H1 (cell line): Measurements from ENCODE around the gene ARHGEF28. TPM values are rescaled to one million over a fixed set of nuclear protein-coding genes. Genes with fewer than 3 reads are reported as not detected.

Source experiments
- CTCF ChIA-PET: fragments of 300-600 bp; sonication (Branson Sonifier 250); formaldehyde crosslinking; loops from one replicate; lab custom pipeline; 2021; ENCODE audit not compliant: partially characterized antibody; lab: Charles Lee
- POLR2A ChIA-PET: fragments of 300-600 bp; sonication (Branson Sonifier 250); formaldehyde crosslinking; loops from one replicate; lab custom pipeline; 2021; ENCODE audit warnings: inconsistent platforms; ENCODE audit not compliant: partially characterized antibody; lab: Charles Lee
- DNase-seq, 2 experiments: peaks; one replicate each; pipeline versions ENCODE4 v3.0.0 to v3.0.0-alpha.2; 2010 to 2022; ENCODE audit warnings: low spot score in 2 of 2, low read depth in 1 of 2, mixed read lengths in 1 of 2
- FAIRE-seq: peaks from 2 replicates; lab custom pipeline; 2011; peaks lifted over from hg19 to GRCh38; lab: Jason Lieb, UNC
- H2AFZ ChIP-seq: 2 replicates; pipeline ENCODE4 v1.8.1; 2012; ENCODE audit warnings: low read length, inconsistent platforms
- H2AK5ac ChIP-seq: 2 replicates; pipeline ENCODE4 v1.6.1; 2013; ENCODE audit warnings: low read depth, low read length
- H2BK120ac ChIP-seq: replicated peaks from 2 replicates; pipeline ENCODE3; 2013; ENCODE audit warnings: low read depth, low read length, inconsistent platforms
- H2BK12ac ChIP-seq: 2 replicates; pipeline ENCODE4 v1.6.1; 2013; ENCODE audit warnings: low read depth, low read length
- H2BK15ac ChIP-seq: 2 replicates; pipeline ENCODE4 v1.6.1; 2013; ENCODE audit warnings: low read length
- H2BK20ac ChIP-seq: 2 replicates; pipeline ENCODE4 v1.6.1; 2013; ENCODE audit warnings: low read length
- H2BK5ac ChIP-seq: 2 replicates; pipeline ENCODE4 v1.6.1; 2013; ENCODE audit warnings: low read depth, low read length
- H3K14ac ChIP-seq: 2 replicates; pipeline ENCODE4 v1.6.1; 2013; ENCODE audit warnings: inconsistent platforms; ENCODE audit not compliant: insufficient read length
- H3K18ac ChIP-seq: 2 replicates; pipeline ENCODE4 v1.6.1; 2013; ENCODE audit warnings: low read length; ENCODE audit errors: extremely low read depth
- H3K23ac ChIP-seq: 2 replicates; pipeline ENCODE4 v1.6.1; 2013; ENCODE audit warnings: inconsistent platforms; ENCODE audit not compliant: insufficient read length
- H3K23me2 ChIP-seq: 2 replicates; pipeline ENCODE4 v1.6.1; 2013; ENCODE audit warnings: low read depth, low read length
- H3K27ac ChIP-seq: 2 replicates; pipeline ENCODE4 v1.6.1; 2011; ENCODE audit warnings: low read depth, low read length, inconsistent platforms
- H3K27me3 ChIP-seq, 4 experiments: replicated peaks in 1 of 4; 1 replicate in 1 of 4; 2 replicates in 3 of 4; pipeline versions ENCODE4 v1.6.1 to v1.8.1; 2011 to 2013; ENCODE audit warnings: low read length in 3 of 4, mild to moderate bottlenecking in 3 of 4, inconsistent platforms in 2 of 4, mixed read lengths in 2 of 4, moderate library complexity in 1 of 4; ENCODE audit not compliant: control insufficient read depth in 3 of 4, insufficient read depth in 3 of 4; ENCODE audit errors: extremely low read depth in 1 of 4
- H3K36me3 ChIP-seq, 4 experiments: 2 replicates each; pipeline versions ENCODE4 v1.6.1 to v1.8.1; 2011 to 2013; ENCODE audit warnings: mild to moderate bottlenecking in 4 of 4, low read length in 3 of 4, moderate library complexity in 2 of 4, control low read depth in 1 of 4, inconsistent platforms in 1 of 4; ENCODE audit not compliant: insufficient read depth in 4 of 4, control insufficient read depth in 2 of 4
- H3K4ac ChIP-seq: replicated peaks from 2 replicates; pipeline ENCODE3; 2013; ENCODE audit warnings: low read length, low read depth, mixed read lengths, inconsistent platforms; ENCODE audit not compliant: insufficient read length
- H3K4me1 ChIP-seq, 4 experiments: replicated peaks in 1 of 4; 1 replicate in 1 of 4; 2 replicates in 3 of 4; pipeline versions ENCODE4 v1.6.1 to v1.8.1; 2011 to 2013; ENCODE audit warnings: low read length in 3 of 4, inconsistent platforms in 2 of 4, mixed read lengths in 1 of 4; ENCODE audit not compliant: insufficient read depth in 4 of 4, control insufficient read depth in 3 of 4
- H3K4me2 ChIP-seq, 2 experiments: 2 replicates each; pipeline versions ENCODE4 v1.6.1 to v1.8.1; 2011 to 2013; ENCODE audit warnings: low read depth in 2 of 2, low read length in 2 of 2, control low read depth in 1 of 2, inconsistent platforms in 1 of 2, mild to moderate bottlenecking in 1 of 2; ENCODE audit not compliant: insufficient read depth in 1 of 2
- H3K4me3 ChIP-seq, 4 experiments: fragments of 200-600, 300-600 bp in 1 of 4; sonication (generic), shearing (Covaris generic), sonication (Bioruptor Twin) in 1 of 4; 2 replicates each; pipeline versions ENCODE4 v1.5.1 to v1.8.1; 2011 to 2016; ENCODE audit warnings: low read length in 4 of 4, low read depth in 3 of 4, control low read depth in 2 of 4, inconsistent platforms in 2 of 4, mild to moderate bottlenecking in 2 of 4, mixed read lengths in 1 of 4, moderate library complexity in 1 of 4; ENCODE audit not compliant: insufficient read depth in 2 of 4; ENCODE audit errors: extremely low read depth in 1 of 4
- H3K56ac ChIP-seq: replicated peaks from 2 replicates; pipeline ENCODE3; 2013; ENCODE audit warnings: low read depth, mild to moderate bottlenecking, mixed read lengths, low read length, inconsistent platforms; ENCODE audit not compliant: insufficient read length
- H3K79me1 ChIP-seq: 2 replicates; pipeline ENCODE4 v1.6.1; 2013; ENCODE audit warnings: low read depth, low read length, control low read depth
- H3K79me2 ChIP-seq, 2 experiments: 2 replicates each; pipeline versions ENCODE4 v1.6.1 to v1.8.1; 2012 to 2013; ENCODE audit warnings: low read length in 2 of 2, mild to moderate bottlenecking in 2 of 2, inconsistent platforms in 1 of 2; ENCODE audit not compliant: insufficient read depth in 2 of 2, control insufficient read depth in 1 of 2
- H3K9ac ChIP-seq, 4 experiments: replicated peaks in 1 of 4; 1 replicate in 1 of 4; 2 replicates in 3 of 4; pipeline versions ENCODE4 v1.6.1 to v1.8.1; 2011 to 2013; ENCODE audit warnings: low read depth in 3 of 4, low read length in 3 of 4, control low read depth in 2 of 4, mild to moderate bottlenecking in 2 of 4, moderate library complexity in 2 of 4, inconsistent platforms in 1 of 4; ENCODE audit errors: extremely low read depth in 1 of 4
- H3K9me3 ChIP-seq, 2 experiments: 2 replicates each; pipeline versions ENCODE4 v1.6.1 to v1.8.1; 2012 to 2013; ENCODE audit warnings: mild to moderate bottlenecking in 2 of 2, moderate library complexity in 2 of 2, control low read depth in 1 of 2, inconsistent platforms in 1 of 2, low read depth in 1 of 2, low read length in 1 of 2, mixed read lengths in 1 of 2; ENCODE audit not compliant: insufficient read depth in 2 of 2
- H4K20me1 ChIP-seq, 2 experiments: replicated peaks in 1 of 2; 2 replicates each; pipeline versions ENCODE3 to v1.8.1; 2011 to 2013; ENCODE audit warnings: inconsistent platforms in 2 of 2, low read length in 2 of 2, mild to moderate bottlenecking in 1 of 2; ENCODE audit not compliant: insufficient read depth in 2 of 2, control insufficient read depth in 1 of 2
- H4K5ac ChIP-seq: 2 replicates; pipeline ENCODE4 v1.6.1; 2013; ENCODE audit warnings: low read length, low read depth, mixed read lengths, inconsistent platforms; ENCODE audit not compliant: insufficient read length
- H4K8ac ChIP-seq: 2 replicates; pipeline ENCODE4 v1.8.0; 2013; ENCODE audit warnings: mild to moderate bottlenecking, moderate library complexity, low read length, inconsistent platforms; ENCODE audit not compliant: insufficient read depth; ENCODE audit errors: extremely low read depth
- H4K91ac ChIP-seq: replicated peaks from 2 replicates; pipeline ENCODE3; 2013; ENCODE audit warnings: low read length, mixed read lengths, inconsistent platforms; ENCODE audit not compliant: insufficient read length
- KDM1A ChIP-seq: fragments of 200-600, 300-600 bp; sonication (generic); IDR thresholded peaks from 2 replicates; pipeline ENCODE4 v1.7.1; 2016; ENCODE audit warnings: mild to moderate bottlenecking, low read length, borderline replicate concordance
- RXRA ChIP-seq: IDR thresholded peaks from 2 replicates; pipeline ENCODE4 v1.6.1; 2011; ENCODE audit warnings: low read depth, mild to moderate bottlenecking, low read length, moderate library complexity; ENCODE audit not compliant: insufficient read depth
- SAP30 ChIP-seq: fragments of 300-600 bp; sonication (generic); IDR thresholded peaks from 2 replicates; pipeline ENCODE4 v1.7.1; 2012; ENCODE audit warnings: low read length, moderate library complexity, mild to moderate bottlenecking, inconsistent platforms; ENCODE audit not compliant: insufficient read depth, insufficient replicate concordance
- SIN3A ChIP-seq, 2 experiments: IDR thresholded peaks in 1 of 2; conservative IDR thresholded peaks in 1 of 2; 2 replicates each; pipeline ENCODE4 v1.6.1; 2011 to 2012; ENCODE audit warnings: low read length in 2 of 2, improper control_type of control experiment in 1 of 2, low read depth in 1 of 2, mild to moderate bottlenecking in 1 of 2
- WGBS, 2 experiments: shearing (Covaris generic) in 1 of 2; methylation state at CpG; one replicate each; pipeline versions ENCODE4 v1.1.6 to v1.1.7; 2013 to 2015; ENCODE audit warnings: low lambda C conversion rate in 2 of 2, mixed read lengths in 2 of 2, inconsistent platforms in 1 of 2, low coverage in 1 of 2, missing lambda C conversion rate in 1 of 2; ENCODE audit not compliant: insufficient replicate concordance in 2 of 2, insufficient coverage in 1 of 2, insufficient read length in 1 of 2; ENCODE audit errors: extremely low coverage in 1 of 2, missing lambda C conversion rate in 1 of 2; 5-methylcytosine and 5-hydroxymethylcytosine counted together
- polyA plus RNA-seq, 7 experiments: library from polyadenylated mRNA; depleted of rRNA in 3 of 7; stranded (reverse) in 5 of 7; unstranded in 2 of 7; fragments of >200 nt in 5 of 7; fragments of 200-250 nt in 2 of 7; gene quantifications; 1 replicate in 5 of 7; 2 replicates in 1 of 7; 4 replicates in 1 of 7; pipeline versions ENCODE4 v1.2.1 to v1.2.3, GENCODE V29; 2011 to 2013; ENCODE audit warnings: missing spikeins in 2 of 7, mixed read lengths in 2 of 7
- total RNA-seq: library from RNA; stranded (reverse); fragmentation: NEBNext Ultra II Directional; extraction: Animal tissue kit (Norgen Biotek cat#: 25700); gene quantifications from 2 replicates; pipeline ENCODE4 v1.2.1, GENCODE V29; 2021

ARHGEF28 gene
- total and polyA plus RNA-seq, 2 of the 8 experiments (the other 6 are each of a cell fraction or from before 2014, with no cell fraction given): 0.33 to 1.0 TPM

DNA sequence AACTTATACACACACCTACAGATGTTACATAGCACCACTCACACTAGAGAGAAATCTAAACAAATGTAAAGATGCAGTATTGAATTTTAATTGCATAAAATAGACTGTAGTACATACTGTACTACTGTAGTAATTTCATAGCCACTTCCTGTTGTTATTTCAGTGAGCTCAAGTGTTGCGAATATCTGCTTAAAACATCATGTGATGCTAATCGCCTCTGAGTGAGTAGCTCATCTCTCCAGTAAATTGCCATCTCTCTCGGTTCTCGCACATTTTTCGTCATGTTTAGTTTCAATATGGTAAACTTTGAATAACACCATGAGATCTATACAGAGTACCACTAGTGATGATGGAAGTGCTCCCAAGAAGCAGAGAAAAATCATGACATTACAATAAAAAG lies 22.0 kb upstream of the ARHGEF28 start:
- Histone ChIP-seq H3K4ac (no peak overlapping the region), H3K9ac (no peak overlapping the region), H2BK120ac (no peak overlapping the region), H2BK5ac (no peak overlapping the region), H2AK5ac (no peak overlapping the region), H4K91ac (no peak overlapping the region), H3K9me3 (no peaks in the 10 kb centered on the region), H4K5ac (no peak overlapping the region), H3K4me2 (no peak overlapping the region), H3K79me2 (no peaks in the 10 kb centered on the region), H3K4me3 (no peak overlapping the region), H3K4me1 (no peaks in the 10 kb centered on the region), H3K36me3 (no peaks in the 10 kb centered on the region), H3K27ac (no peak overlapping the region), H3K27me3 (no peaks in the 10 kb centered on the region), H2BK12ac (no peak overlapping the region), H2AFZ (no peak overlapping the region), H2BK15ac (no peak overlapping the region), H3K23ac (no peak overlapping the region), H3K14ac (no peak overlapping the region), H3K56ac (no peak overlapping the region), H3K23me2 (no peaks in the 10 kb centered on the region), H4K8ac (no peak overlapping the region), H3K79me1 (no peaks in the 10 kb centered on the region), H3K18ac (no peak overlapping the region), H2BK20ac (no peak overlapping the region), H4K20me1 (no peaks in the 10 kb centered on the region)
- FAIRE-seq: no peak
- WGBS, 2 experiments: 90% methylated on average over 5 of the region's 5 CpGs; no CpG with 5 or more reads in 1 of the 2 experiments
- no peak for DNase-seq
- CTCF ChIA-PET: interaction anchor here (0.6 to 2.0 kb wide), 2 partner anchors 12 to 187 kb away, joined by 3 to 6 read pairs; no protein-coding TSS in a partner anchor
- POLR2A ChIA-PET: no interaction called here
- TF ChIP-seq KDM1A (no peak), RXRA (no peak), SAP30 (no peak), SIN3A (conservative IDR thresholded peaks at IDR 0.05 in 1 of 2, IDR thresholded peaks at IDR 0.05 in 1 of 2; ENCODE audit: low read depth in 1 of 2, low read length in 2 of 2) (no peak)
